Mucosa of descending colon (tissue), 3 donors: ENCODE measurements around the gene LAMA3. TPM values are rescaled to one million over a fixed set of nuclear protein-coding genes. Genes with fewer than 3 reads are reported as not detected.

ENCODE experiments used
- ATAC-seq: fragments of 200-7000 bp; cut with Tn5 transposase; one replicate; pipeline ENCODE4 v1.9.1; 2020; ENCODE audit warnings: mild to moderate bottlenecking, moderate library complexity
- DNase-seq, 3 donors: peaks; one replicate each; pipeline ENCODE4 v3.0.0-alpha.2; 2020
- H3K36me3 ChIP-seq: fragments of 200-600 bp; one replicate; pipeline ENCODE4 v1.8.0; 2021; ENCODE audit warnings: low read depth, mild to moderate bottlenecking
- H3K4me1 ChIP-seq: fragments of 200-600 bp; one replicate; pipeline ENCODE4 v1.8.0; 2021; ENCODE audit warnings: low read depth, mild to moderate bottlenecking
- H3K4me3 ChIP-seq: fragments of 200-600 bp; one replicate; pipeline ENCODE4 v1.8.0; 2021; ENCODE audit warnings: mild to moderate bottlenecking
- H3K9me3 ChIP-seq: fragments of 200-600 bp; one replicate; pipeline ENCODE4 v1.8.0; 2021; ENCODE audit warnings: mild to moderate bottlenecking
- intact Hi-C, 2 donors: fragments of 100-400 bp; cut with DNase I in 1 of 2; cut with micrococcal nuclease in 1 of 2; formaldehyde crosslinking; loops; one replicate each; pipeline versions ENCODE4 v1.11.0 to v1.11.1; 2022; cut with DNase I, micrococcal nuclease
- total RNA-seq, 3 donors: library from RNA; stranded (reverse); fragmentation: NEBNext Ultra II Directional in 2 of 3; extraction: Animal tissue kit (Norgen Biotek cat#: 25700) in 2 of 3; gene quantifications; one replicate each; pipeline versions ENCODE4 v1.2.1 to v1.2.4, GENCODE V29; 2021 to 2023
- TF ChIP-seq, protein P1 (sequence below): fragments of 200-600 bp; IDR thresholded peaks from one replicate; pipeline ENCODE4 v1.8.0; 2022; ENCODE audit warnings: antibody characterized with exemption, mild to moderate bottlenecking
- donor health status: DM: no; HTN: no; CAD: no; lungs with moderate emphysema.
- donor health status: DM: no; HTN: no; CAD: no.
- donor health status: DM: no; HTN: yes; CAD: no.

Gene LAMA3
- total RNA-seq, 3 donors from 2014 or later = 29.0 to 62.0 (median 49.0) TPM

DNA sequence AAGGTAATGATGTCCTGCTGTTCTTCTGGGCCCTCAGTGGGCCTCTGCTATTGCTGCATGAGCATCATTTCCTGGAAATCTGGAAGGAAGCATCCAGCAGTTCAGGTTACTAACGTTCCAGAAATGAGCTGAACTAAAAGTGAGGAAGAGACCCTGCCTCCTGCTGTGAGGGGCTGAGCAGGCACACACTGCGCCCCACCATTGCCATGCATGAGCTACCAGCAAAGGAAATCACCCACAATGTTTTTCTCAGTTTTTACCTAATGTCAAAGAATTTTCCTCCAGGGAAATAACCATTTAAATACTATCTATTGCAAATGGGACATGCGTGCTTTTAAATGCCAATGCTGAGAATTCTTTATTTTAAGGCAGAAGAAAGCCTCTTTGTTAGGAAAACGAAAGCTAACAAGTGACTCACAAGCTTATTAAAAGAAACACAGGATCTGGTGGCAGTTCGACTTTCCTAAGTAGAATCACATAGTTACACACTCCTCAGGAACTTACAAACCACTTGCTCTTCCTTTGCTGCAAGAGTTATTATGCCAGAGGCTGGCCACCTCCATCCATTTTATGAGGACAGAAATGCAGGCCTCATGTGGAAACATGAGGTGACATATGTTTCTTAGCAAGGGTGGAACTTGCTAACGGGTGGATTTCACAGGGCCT is 172.7 kb downstream of the LAMA3 start:
- Histone ChIP-seq H3K4me3 (no peak overlapping the region), H3K4me1 (no peaks in the 10 kb centered on the region), H3K9me3 (no peaks in the 10 kb centered on the region), H3K36me3 (no peaks in the 10 kb centered on the region)
- TF ChIP-seq, protein P1, sequence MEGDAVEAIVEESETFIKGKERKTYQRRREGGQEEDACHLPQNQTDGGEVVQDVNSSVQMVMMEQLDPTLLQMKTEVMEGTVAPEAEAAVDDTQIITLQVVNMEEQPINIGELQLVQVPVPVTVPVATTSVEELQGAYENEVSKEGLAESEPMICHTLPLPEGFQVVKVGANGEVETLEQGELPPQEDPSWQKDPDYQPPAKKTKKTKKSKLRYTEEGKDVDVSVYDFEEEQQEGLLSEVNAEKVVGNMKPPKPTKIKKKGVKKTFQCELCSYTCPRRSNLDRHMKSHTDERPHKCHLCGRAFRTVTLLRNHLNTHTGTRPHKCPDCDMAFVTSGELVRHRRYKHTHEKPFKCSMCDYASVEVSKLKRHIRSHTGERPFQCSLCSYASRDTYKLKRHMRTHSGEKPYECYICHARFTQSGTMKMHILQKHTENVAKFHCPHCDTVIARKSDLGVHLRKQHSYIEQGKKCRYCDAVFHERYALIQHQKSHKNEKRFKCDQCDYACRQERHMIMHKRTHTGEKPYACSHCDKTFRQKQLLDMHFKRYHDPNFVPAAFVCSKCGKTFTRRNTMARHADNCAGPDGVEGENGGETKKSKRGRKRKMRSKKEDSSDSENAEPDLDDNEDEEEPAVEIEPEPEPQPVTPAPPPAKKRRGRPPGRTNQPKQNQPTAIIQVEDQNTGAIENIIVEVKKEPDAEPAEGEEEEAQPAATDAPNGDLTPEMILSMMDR = no peak
- ATAC-seq (peak; percentile 37), DNase-seq (no peak)
- intact Hi-C loops = no loop called here

DNA sequence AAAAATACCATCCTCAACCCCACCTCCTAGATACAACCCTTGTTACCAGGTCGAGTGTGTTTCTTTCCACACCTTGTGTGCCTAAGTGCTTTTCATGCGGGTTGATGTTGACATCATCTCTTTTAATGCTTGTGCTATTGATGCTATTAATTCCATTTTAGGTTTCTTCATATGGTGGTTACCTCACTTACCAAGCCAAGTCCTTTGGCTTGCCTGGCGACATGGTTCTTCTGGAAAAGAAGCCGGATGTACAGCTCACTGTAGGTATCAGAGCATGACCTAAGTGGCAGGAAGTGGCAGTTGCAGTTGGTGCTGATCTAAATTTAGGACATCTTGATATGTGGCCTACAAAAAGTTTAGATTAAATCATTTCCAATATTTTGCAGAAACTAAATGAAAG is 175.4 kb downstream of the LAMA3 start:
- intact Hi-C loops = no loop called here
- Histone ChIP-seq H3K36me3 (no peaks in the 10 kb centered on the region), H3K9me3 (no peaks in the 10 kb centered on the region), H3K4me3 (no peak overlapping the region), H3K4me1 (no peaks in the 10 kb centered on the region)
- TF ChIP-seq, protein P1 = no peak
- DNase-seq = no peak
- peak; percentile 67 for ATAC-seq

DNA sequence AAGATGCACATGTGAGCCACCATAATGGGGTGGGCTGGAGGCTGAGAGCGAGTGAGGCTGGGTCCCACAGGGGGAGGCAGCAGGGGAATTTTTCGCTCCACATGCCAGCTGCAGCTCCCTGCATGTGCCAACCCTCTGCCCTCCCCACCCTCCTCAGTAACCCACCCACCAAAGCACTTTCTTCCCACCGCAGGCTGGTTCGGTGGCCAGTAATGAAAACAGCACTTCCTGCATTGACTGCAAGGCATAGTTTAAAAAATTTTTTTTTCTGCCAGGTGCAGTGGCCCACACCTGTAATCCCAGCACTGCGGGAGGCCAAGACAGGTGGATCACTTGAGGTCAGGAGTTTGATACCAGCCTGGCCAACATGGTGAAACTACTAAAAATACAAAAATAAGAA is 177.8 kb downstream of the LAMA3 start:
- no peaks in the 10 kb centered on the region for H3K36me3 ChIP-seq
- ATAC-seq (no peak), DNase-seq (no peak)
- no peak overlapping the region for H3K4me3 ChIP-seq
- TF ChIP-seq, protein P1 = no peak
- intact Hi-C loops = no loop called here
- no peaks in the 10 kb centered on the region for H3K9me3 ChIP-seq
- H3K4me1 ChIP-seq = peaks cover 12% of the 10 kb centered on the region

DNA sequence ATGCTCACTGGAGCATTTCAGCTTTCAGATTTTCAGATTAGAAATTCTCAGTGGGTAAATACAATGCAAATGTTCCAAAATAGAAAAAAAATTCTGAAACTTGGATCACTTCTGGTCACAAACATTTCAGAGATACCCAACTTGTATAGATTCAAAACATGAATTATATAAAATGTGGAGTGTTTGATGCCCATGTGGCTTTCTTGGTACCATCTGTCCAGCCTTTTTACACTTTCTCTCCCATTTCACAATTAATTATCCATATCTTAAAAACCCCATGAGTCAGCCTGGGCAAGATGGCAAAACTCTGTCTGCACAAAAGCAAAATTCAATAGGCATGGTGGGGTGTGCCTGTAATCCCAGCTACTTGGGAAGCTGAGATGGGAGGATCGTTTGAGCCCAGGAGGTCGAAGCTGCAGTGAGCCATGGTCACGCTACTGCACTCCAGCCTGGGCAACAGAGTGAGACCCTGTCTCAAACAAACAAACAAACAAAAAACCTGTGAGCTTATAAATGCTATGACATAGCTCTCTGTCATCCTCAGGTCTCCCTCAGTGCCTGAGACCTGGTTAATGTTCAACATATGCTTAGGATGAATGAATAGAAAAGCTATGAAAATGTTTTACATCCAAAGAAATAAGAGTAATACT is 179.0 kb downstream of the LAMA3 start:
- Histone ChIP-seq H3K9me3 (no peaks in the 10 kb centered on the region), H3K4me1 (peaks cover 22% of the 10 kb centered on the region), H3K4me3 (no peak overlapping the region), H3K36me3 (no peaks in the 10 kb centered on the region)
- no peak for ATAC-seq
- intact Hi-C loops = no loop called here
- TF ChIP-seq, protein P1 = no peak
- no peak for DNase-seq

DNA sequence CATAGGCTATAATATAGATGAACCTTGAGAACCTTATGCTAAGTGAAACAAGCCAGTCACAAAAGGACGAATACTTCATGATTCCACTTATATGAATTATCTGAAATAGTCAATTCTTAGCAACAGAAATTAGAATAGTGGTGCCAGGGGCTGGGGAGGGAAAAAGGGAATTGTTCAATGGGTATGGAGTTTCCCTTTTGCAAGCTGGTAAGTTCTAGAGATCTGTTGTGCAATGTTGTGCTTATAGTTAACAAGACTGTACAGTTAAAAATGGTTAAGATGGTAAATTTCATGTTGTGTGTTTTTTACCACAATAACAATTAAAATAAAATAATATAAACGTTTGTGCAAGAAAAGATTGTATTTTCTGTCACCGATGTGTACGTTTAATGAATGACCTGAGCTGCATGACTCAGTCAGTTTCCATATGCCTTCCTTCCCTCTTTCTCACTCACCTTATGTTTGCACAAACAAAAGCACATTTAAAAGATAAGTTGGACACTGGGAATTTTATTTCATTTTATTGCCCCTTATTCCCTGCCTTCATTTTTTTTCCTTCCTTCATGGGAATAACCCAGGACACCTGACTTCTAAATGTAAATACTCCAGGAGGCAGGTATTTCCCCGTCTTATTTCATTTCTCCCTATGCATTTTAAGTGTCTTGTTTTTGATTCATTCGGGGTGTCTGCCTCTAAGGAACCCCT is 181.6 kb downstream of the LAMA3 start:
- ATAC-seq = peak; percentile 68
- Histone ChIP-seq H3K9me3 (no peaks in the 10 kb centered on the region), H3K36me3 (no peaks in the 10 kb centered on the region), H3K4me1 (peaks cover 25% of the 10 kb centered on the region), H3K4me3 (no peak overlapping the region)
- intact Hi-C loops = no loop called here
- DNase-seq = peak in 1 of 3 donors; percentile 42
- TF ChIP-seq, protein P1 = no peak
